NCI-H1105 treated with DMSO at 0.1 percent for 48 hours (cell line): Measurements from ENCODE around the gene ERO1B.

Experiments
- DNase-seq: peaks from one replicate; lab custom pipeline; 2025; lab: John Stamatoyannopoulos, UW

ERO1B gene

DNA sequence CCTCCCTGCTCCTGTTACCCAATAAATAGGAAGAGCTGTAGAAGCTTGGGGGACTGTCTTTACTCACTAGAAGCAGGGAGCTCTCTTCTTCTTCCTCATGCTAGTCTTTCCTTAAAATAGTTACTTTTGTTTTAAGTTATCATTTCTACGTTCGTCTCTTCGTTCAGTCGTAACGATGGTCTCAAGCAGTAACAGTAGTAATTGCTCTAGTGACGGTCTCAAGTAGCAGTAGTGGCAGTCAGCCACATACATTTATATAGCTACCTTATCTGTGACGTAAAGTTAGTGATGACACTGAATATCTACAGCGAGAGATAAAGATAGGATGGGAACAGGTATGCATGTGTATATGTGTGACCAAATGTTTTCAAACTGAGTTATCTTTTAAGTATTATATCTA is 15.4 kb upstream of the ERO1B start:
- no peak for DNase-seq

DNA sequence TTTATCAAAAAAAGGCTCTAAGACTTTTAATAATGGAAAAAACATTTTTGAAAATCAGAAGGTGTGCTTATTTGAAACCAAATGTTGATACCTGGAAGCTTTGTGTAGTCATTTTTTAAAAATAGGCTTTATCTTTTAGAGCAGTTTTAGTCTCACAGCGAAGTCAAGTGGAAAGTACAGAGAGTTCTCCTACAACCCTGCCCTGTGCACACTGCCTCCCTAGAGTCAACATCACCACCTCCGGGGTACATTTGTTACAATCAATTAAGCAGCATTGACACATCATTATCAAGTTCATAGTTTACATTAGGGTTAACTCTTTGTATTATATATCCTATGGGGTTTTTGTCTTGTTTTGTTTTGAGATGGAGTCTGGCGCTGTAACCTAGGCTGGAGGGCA is 10.7 kb upstream of the ERO1B start:
- DNase-seq, result no peak

DNA sequence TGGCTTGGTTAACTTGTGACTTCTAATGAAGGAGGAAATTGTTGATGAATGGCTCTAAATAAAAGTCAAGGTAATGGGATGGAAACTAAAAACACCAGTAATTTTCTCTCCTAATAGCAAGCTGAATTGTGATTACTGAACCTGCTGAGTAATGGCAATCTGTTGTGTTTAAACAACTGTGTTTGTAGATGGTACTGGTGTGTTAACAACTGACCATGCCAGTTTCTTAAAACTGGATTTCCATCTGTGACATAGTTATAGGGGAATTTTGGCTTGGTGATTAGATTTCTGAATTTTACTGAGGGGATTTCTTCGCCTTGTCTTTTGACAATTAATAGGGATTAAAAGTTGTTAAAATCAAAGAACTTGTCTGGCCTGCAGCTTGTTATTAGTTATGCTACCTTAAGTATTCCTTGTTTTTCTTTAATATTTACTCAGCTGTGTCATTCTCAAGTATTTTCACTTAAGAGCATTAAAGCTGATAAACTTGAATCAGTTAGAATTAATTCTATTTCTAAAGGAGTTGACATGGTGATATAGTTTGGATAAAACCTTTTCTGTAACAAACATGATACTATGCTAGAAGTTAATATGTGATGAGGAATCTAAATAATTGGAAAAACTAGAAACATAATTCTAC is 7.9 kb upstream of the ERO1B start:
- DNase-seq, result no peak

DNA sequence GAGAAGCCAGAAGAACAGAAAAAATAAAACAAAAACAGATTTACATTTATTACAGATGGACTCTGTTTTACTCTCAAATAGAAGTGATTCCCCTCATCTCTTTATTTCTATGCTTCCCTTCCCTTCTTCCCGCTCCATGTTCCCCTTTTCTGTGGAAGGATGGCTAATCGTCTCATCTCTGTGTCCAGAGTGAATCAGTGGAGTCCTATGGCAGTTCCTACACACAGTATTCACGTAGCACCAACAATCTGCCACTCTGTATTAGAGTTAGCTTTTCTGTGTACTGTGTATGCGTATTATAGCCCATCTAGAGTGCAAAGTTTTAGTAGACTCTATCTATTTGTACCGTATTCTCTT is 6.8 kb upstream of the ERO1B start:
- no peak for DNase-seq

DNA sequence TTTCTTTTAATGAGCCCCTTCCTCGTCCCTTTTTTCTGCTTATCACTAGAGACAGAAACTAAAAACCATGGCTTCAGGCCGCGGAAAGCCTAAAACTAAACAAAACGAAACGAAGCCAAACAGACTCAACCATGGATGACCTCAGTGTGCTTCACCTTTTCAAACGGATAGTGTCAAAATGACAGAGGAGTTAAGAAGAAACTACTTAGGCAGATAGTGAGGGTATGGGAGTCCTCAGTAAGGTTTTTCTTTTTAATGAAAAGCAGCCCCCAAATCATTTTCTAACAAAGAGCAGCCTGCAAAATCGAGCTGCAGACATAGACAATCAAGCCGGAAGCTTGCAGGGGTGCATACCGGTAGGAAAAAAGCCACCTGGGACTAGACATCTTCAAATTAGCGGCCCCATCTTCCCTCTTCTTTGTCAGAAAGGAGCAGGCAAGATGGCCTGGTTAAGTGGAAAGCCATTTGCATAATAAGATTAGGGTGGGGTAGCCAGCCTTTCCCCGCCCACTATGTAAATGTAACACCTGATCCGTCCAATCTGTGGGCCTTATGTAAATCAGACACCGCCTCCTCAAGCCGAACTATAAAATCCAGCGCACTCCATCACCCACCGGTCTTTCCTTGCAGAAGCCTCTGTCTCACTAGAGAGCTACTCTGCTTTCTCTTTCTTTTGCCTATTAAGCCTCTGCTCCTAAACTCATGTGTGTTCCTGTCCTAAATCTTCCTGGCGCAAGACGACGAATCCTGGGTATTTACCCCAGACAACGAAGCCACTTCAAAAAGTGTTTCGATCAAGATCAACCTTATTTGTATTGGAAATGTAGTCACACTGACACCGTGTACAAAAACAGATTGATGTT is 6.2 kb upstream of the ERO1B start:
- no peak for DNase-seq

DNA sequence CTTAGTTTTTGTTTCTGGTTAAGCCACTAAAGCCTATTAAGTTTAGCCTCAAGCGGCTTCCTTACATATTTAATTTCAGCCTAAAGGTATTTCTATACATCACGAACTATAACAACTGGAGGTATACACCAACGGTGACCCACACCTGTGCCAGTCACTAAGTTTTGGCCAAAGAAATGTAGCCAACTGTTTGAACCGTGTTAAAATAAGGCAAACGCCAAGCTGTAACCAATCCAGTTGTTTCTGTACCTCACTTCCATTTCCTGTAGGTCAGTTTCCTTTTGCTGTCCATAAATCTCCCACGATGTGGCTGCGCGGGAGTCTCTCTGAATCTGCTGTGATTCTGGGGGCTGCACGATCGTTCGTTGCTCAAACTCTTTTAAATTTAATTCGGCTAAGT is 5.6 kb upstream of the ERO1B start:
- DNase-seq, result no peak

DNA sequence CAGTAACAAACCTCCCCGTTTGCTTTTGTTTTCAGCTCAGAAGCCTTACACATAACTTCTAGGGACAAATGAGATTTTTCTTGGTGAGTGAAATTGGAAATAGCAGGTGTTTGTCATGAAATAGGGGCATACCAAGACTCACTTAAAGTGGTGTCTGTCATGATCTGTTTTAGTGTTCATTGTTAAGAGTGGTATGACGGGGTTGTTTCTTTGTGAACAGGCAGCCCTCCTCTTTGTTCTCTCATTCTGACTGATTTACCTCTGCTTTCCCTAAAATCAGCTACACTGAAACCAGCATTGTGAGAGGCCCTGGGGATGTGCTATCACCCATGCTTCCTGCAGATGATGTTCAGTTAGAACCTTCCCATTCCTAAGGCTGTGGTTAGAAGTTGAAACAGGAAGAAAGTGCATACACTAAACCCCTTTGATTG is 2.5 kb upstream of the ERO1B start:
- no peak for DNase-seq

DNA sequence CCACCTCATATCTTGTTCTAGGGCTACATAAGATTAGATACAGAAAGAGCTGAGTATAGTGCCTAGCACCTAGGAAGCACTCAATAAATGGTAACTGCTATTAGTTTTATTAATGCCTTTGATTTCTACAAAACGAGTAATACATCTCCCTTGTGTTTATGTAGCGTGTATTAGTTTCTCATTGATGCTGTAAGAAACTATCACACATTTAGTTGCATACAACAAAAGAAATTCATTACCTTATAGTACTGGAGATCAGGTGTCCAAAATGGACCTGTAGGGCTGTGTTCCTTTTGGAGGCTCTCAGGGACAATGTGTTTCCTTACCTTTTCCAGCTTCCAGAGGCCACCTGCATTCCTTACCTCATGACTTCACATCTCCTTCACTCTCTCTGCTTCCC is 961 bp upstream of the ERO1B start:
- no peak for DNase-seq

DNA sequence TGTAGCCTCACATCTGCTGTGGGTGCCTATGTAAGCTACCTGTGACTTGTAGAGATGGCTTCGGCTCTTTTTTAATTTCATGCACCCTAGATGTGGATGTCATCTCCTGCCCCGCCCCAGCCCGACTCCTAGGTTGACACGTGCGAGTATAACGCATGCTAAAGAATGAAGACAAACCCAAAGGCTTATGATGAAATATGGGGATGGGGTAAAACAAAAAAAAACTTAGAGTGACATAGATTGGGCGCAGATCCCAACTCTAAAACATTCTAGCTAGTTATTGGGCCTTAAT is 613 bp upstream of the ERO1B start:
- no peak for DNase-seq

DNA sequence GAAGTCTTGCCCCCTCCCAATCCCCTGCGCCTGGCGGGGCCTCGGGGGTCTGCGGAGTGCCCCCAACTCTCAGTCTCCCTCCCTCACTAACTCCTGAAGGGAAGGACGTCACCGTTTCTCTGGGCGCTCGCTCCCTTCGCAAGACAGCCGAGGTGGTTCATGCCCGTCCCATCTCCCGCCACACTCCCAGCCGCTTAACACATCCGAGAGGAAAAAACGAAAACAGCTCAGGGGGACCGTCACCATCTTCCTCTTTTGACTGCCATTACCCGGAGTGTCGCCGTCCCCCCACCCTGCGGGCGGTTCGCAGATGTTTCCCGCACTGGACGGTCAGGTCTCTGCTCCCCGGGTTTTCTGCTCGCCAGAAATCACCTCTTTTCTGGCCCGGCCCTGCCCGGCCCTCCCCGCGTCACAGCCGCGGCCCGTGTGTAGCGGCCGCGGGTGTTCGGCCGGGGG is 532 bp downstream of the ERO1B start:
- DNase-seq, result peak; percentile 35

DNA sequence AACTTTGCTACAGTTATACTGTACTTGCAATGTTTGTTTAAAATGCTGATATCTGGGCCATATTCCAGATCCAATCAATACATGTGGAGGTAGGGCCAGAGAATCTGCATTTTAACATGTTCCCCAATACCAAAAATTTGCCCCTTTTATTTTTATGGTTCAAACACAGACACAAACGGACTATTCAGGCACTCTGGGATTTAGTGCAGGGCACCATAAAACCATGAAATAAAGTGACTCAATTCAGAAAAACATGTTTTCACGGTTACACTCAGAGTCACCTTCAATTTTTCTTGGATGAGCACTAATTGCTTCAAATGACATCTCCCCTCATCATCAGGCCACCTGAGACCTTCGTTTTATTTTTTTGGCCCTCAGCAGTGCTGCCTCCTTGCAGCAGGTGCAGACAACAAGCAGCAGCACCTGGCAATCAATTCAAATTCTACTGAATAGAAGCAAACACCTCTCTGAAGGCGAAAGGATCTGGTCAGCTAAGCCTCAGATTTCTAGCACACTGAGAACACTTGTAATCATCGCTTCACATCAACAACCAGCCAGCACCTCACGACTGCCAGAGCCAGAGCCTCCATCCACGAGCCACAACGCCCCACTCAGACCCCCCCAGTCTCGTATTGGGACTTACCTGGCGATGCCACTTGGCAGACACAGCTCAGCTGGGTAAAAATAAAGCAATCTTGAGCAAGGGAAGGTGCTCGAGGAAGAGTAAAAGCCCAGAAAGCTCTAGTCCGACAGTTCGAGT is 1.1 kb downstream of the ERO1B start:
- DNase-seq, result peak; percentile 80

DNA sequence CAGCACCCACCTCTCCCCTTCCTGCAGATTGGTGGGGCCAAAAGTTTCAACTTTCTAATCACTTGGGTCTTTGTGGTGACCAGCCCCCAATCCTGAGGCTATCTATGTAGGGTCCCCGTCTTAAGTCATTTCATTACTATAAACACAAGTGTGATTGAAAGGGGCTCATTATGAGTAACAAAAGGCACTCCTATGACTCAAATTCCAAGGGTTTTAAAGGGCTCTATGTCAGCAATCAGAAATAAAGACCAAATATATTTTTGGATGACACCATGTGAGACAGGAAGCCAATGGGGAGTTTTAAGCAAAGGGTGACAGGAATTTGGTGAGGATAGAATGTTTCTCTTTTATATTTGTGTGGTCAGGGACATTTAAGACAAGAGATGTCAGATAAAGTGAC is 6.2 kb downstream of the ERO1B start:
- no peak for DNase-seq

DNA sequence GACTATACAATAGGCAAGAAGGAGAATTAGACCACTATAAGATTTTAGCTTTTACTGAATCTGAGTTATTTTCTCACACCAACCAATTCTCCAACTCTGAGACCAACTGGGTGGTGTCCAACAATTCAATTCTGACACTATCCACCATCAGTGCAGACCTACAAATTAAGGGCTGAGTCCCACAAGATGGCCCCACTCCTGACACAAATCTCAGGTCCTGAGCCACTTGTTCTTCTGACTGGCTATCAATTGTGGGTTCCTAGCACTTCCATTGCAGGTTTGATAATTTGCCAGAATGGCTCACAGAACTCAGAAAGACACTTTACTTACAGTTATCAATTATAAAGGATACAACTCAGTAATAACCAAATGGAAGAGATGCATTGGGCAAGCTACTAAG is 6.7 kb downstream of the ERO1B start:
- DNase-seq, result no peak

DNA sequence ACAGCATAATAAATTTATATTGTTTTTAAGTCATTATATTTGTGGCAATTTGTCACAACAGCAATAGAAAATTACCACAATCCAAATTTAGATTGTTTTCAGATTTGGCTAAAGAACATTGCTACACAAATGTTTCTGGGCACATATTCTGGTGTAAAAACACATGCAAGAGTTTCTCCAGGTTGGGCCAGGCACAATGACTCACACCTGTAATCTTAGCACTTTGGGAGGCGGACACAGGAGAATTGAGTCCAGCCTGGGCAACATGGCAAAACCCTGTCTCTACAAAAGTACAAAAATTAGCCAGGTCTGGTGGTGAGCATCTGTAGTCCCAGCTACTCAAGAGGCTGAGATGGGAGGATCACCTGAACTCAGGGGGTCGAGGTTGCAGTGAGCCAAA is 8.4 kb downstream of the ERO1B start:
- no peak for DNase-seq

DNA sequence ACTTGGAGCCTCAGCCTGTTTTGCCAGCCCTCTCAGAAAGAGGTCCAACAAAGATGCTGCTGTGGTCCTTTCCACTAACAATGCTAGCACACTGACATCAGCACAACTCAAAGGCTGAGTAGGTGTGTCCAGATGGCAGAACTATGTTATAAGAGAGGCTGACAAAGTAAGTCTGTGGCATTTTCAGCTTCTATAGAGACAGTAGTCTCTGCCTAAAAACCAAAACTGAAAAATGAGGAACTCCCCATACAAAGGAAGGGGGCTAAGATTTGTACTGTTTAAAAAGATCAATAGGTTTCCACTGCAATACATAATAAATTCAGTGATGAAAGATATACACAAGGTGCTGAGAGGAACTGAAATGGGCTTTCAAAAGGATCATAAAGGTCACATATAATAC is 12.3 kb downstream of the ERO1B start:
- DNase-seq, result no peak

DNA sequence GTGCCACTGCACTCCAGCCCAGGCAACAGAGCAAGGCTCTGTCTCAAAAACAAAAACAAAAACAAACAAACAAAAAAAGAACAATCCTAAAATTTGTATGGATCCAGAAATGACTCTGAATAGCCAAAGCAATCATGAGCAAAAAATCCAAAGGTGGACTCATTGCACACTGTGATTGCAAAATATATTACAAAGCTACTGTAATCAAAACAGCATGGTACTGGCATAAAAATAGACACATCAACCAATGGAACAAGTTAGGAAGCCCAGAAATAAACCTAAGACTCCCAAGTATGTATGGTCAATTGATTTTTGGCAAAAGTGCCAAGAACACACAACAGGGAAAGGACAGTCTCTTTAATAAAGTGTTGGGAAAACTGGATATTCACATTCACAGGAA is 19.9 kb downstream of the ERO1B start:
- no peak for DNase-seq

DNA sequence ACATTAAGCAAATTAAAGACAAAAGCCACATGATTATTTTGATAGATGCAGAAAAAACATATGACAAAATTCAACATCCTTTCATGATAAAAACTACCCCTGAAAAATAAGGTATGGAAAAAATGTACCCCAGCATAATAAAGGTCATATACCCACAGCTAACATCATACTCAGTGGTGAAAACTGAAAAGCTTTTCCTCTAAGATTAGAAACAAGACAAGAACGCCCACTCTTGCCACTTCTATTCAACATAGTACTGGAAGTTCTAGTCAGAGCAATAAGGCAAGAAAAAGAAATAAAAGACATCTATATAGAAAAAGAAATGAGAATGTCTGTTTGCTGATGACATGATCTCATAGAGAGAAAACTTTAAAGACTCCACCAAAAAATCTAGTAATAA is 20.7 kb downstream of the ERO1B start:
- no peak for DNase-seq

DNA sequence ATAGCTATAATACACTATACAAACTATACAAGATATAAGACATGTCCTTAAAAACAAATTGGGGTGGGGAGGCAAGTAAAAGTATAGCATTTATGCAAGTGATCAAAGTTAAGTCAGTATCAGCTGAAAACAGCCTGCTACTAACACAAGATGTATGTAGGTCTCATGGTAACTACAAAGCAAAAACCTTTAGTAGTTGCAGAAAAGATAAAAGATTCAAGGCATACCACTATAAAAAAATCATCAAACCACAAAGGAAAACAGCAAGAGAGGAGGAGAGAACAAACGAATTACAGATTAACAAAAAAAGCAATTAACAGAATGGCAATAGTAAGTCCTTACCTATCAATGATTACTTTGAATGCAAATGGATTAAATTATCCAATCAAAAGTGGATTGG is 22.7 kb downstream of the ERO1B start:
- no peak for DNase-seq

DNA sequence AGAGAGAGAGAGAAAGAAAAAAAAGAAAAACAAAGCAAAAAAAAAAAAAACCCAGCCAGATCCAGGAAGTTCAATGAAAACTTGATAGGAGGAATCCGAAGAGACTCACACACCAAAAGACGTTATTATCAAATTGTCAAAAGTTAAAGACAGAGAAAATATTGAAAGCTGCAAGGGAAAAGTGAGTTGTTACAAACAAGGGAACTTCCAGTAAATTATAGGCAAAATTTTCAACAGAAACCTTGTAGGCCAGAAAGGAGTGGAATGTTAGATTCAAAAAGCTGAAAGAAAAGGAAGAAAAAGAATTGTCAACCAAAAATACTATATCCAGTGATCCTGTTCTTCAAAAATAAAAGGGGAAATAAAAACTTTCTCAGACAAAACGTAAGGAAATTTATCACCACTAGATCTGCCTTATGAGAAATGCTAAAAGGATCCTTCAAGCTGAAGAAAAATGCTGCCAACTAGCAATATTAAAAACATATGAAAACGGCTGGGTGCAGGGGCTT is 23.6 kb downstream of the ERO1B start:
- no peak for DNase-seq

DNA sequence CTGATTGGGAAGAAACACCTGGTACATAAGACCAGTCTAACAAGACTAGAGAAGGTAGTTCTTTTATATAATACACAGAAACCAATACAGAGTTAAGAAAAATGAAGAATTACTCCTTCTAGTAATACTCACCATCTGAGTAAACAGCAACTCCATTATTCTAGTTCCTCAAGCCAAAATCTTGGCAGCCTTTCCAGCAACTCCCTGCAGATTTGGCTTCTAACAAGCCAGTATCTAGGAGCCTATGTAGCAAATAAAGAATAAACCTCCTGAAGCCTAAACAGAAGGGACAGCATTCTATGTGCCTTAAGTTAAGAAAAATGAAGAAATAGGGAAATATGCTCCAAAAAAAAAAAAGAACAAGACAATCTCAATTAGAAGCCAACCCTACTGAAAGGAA is 24.5 kb downstream of the ERO1B start:
- DNase-seq, result no peak

DNA sequence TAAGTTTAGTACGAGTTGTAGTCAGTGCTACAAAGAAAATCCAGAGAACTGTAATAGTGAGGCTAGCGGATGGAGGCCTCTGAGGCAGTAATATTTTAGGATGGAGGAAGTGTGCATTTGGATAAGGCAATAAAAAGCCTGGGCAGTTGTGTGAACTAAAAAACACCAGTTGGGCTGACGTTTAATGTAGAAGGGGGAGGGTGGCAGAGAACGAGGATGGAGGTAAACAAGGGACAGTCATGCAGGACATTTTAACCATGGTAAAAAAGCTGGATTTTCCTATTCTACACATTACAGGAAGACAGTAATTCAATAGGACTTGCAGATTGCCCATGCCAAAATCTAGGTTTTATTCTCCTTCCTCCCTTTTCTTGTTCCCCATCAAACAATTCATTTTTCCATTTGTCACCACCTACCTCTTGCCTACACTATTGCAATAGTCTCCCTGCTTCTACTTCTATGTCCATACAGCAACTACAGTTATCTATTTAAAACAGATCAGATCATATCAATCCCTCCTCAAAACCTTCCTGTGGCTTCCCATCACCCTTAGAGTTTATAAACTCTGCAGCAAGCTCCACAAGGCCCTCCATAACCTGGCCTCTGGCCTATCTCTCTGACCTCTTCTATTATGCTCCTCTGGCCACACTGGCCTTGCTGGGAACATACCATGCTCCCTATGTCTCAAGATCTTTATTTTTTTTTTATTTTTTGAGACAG is 27.7 kb downstream of the ERO1B start:
- DNase-seq, result no peak

DNA sequence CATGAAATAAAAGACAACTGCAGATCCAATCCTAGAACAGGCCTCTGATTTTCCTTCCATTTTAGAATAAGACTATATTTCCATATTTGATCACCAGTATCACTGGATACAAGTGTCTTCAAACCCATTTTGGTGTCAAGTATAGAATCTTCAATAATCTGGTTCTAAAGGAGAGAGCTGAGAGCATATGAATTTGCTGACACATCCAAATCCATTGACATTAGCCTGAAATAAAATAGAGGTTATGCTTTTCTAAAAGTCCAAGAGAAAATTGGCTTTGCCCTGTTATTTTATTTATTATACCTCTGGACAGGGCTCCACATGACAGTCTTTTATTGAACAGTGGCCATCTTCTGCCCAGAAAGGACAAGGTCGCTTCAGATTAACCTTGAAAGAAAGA is 28.6 kb downstream of the ERO1B start:
- no peak for DNase-seq
